ENCODE data around the gene UAP1L1. TPM values are rescaled to one million over a fixed set of nuclear protein-coding genes. Genes with fewer than 3 reads are reported as not detected.

UAP1L1 gene
- total RNA-seq, 8 experiments from 2014 or later = 0.63 to 8.9 (median 4.5) TPM

DNA sequence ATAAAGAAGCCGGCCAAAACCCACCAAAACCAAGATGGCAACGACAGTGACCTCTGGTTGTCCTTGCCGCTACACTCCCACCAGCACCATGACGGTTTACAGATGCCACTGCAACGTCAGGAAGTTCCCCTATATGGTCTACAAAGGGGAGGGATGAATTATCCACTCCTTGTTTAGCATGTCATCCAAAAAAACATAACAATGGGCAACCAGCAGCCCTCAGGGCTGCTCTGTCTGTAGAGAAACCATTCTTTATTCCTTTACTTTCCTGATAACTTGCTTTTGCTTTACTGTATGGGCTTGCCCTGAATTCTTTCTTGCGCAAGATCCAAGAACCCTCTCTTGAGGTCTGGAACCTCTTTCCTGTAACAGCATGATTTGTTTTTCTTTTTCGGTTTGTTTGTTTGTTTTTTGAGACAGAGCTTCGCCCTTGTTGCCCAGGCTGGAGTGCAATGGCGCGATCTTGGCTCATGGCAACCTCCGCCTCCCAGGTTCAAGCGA lies 2.0 kb upstream of the UAP1L1 start:
- Histone ChIP-seq H3K27ac (no peak overlapping the region), H3K4me1 (replicated peaks in 1 of 2) (peaks cover 13 to 16% of the 10 kb centered on the region in 2 donors), H3K4me3 (no peak overlapping the region)
- no peak for ATAC-seq (replicated peaks in 6 of 8)
- in situ Hi-C loops (cut with MboI; ENCODE audit: low pct_unique_long_range_greater_than_20kb in 2 of 9, low sequenced_read_pairs in 9 of 9, unreplicated experiment in 9 of 9) = no loop called here
- WGBS, 10 experiments = 59 to 92% (median 79%) methylated on average over 4 to 11 of the region's 12 CpGs; no CpG with 5 or more reads in 1 of the 10 experiments

- WGBS, 10 experiments = 68 to 100% (median 80%) methylated on average over 1 to 8 of the region's 15 CpGs; no CpG with 5 or more reads in 3 of the 10 experiments
- no peak overlapping the region for H3K27ac ChIP-seq
- no peak for ATAC-seq (replicated peaks in 6 of 8)
These were observed 694 bp upstream of the UAP1L1 start for GRCh38 chr9:137076636-137077009.

GRCh38 chr9:137077758-137078693 lies 709 bp downstream of the UAP1L1 start:
- ATAC-seq (replicated peaks in 6 of 8) = peak; percentile 5 to 41 (median 15)
- Histone ChIP-seq H3K4me3 (peak overlapping the region; percentile 19 to 68 (median 42)), H3K4me1 (replicated peaks in 1 of 2) (peaks cover 2 to 6% of the 10 kb centered on the region in 2 donors), H3K27ac (no peak overlapping the region)
- WGBS, 10 experiments = 0 to 40% methylated on average over 1 to 2 of the region's 76 CpGs; no CpG with 5 or more reads in 8 of the 10 experiments
- in situ Hi-C loops (cut with MboI; ENCODE audit: low pct_unique_long_range_greater_than_20kb in 2 of 9, low sequenced_read_pairs in 9 of 9, unreplicated experiment in 9 of 9) = no loop called here

More at GRCh38 chr9:137076636-137077009, 694 bp upstream of the UAP1L1 start:
- H3K4me1 ChIP-seq (replicated peaks in 1 of 2) = peaks cover 4 to 7% of the 10 kb centered on the region in 2 donors
- in situ Hi-C loops (cut with MboI; ENCODE audit: low pct_unique_long_range_greater_than_20kb in 2 of 9, low sequenced_read_pairs in 9 of 9, unreplicated experiment in 9 of 9) = no loop called here
- peak overlapping the region in 3 of 5 donors; percentile 42 to 68 (median 45) for H3K4me3 ChIP-seq

GRCh38 chr9:137078701-137079400 lies 1.5 kb downstream of the UAP1L1 start:
- Histone ChIP-seq H3K4me3 (peak overlapping the region in 3 of 5 donors; percentile 42 to 68 (median 45)), H3K27ac (no peak overlapping the region), H3K4me1 (replicated peaks in 1 of 2) (peaks cover 2 to 8% of the 10 kb centered on the region in 2 donors)
- 15 to 85% (median 49%) methylated on average over 1 to 12 of the region's 51 CpGs; no CpG with 5 or more reads in 6 of the 10 experiments for WGBS, 10 experiments
- ATAC-seq (replicated peaks in 6 of 8) = peak in 1 of 8 experiments; percentile 2
- in situ Hi-C loops (cut with MboI; ENCODE audit: low pct_unique_long_range_greater_than_20kb in 2 of 9, low sequenced_read_pairs in 9 of 9, unreplicated experiment in 9 of 9) = no loop called here

DNA sequence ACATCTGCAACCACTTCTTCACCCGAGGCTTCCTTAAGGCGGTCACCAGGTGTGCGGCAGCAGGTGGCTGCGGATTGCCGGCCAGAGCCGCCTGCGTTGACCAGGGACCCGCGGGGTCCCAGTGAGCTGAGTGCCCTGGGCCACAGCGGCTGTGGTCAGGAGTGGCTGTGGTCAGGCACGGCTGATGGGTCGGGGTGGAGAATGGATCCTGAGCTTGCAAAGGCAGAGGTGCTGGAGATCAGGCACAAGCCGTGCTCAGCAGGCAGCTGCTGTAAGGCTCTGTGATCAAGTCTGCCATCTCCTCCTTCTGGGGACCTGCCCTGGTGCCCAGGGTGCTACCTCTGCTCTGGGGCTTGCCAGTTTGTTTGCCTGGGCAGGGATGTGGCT lies 2.1 kb downstream of the UAP1L1 start:
- in situ Hi-C loops (cut with MboI; ENCODE audit: low pct_unique_long_range_greater_than_20kb in 2 of 9, low sequenced_read_pairs in 9 of 9, unreplicated experiment in 9 of 9) = no loop called here

DNA sequence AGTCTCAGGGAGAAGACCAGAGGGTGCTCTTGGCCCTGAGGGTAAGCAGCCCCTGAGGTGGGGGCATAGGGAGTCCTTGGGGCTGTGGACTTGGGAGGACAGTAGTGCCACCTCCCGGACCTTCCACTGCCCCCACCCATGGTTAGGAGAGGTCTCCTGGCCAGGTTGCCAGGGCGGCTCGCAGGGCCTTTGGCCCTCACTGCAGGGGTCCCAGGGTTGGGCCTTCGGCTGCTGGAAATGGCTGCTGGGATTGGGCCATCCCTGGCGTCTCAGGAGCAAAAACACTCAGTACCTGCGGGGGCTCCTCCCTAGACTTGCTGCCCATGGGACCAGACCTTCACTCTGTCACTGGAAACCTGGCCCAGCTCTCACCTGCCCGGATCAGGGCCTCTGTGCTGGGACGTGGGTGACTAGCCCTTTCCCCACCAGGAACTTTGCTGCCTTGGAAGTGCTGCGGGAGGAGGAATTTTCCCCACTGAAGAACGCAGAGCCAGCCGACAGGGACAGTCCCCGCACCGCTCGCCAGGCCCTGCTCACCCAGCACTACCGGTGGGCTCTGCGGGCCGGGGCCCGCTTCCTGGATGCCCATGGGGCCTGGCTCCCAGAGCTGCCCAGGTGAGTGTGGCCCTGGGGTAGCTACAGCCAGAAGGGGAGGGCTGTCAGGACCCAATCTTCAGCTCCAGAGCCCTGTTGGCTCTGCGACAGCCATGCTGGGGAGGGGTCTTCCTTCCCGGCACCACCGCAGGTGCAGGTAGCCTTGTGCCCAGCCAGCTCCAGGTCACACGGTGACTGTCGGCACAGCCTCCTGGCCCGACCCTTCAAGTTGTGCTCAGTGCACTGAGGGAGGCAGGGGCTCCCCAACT lies 3.2 kb downstream of the UAP1L1 start:
- H3K27ac ChIP-seq = no peak overlapping the region
- in situ Hi-C loops (cut with MboI; ENCODE audit: low pct_unique_long_range_greater_than_20kb in 2 of 9, low sequenced_read_pairs in 9 of 9, unreplicated experiment in 9 of 9) = no loop called here
- H3K4me1 ChIP-seq (replicated peaks in 1 of 2) = peaks cover 4 to 9% of the 10 kb centered on the region in 2 donors
- H3K4me3 ChIP-seq = no peak overlapping the region
- ATAC-seq (replicated peaks in 6 of 8) = no peak
- WGBS, 10 experiments = 71 to 90% (median 76%) methylated on average over 1 to 9 of the region's 24 CpGs; no CpG with 5 or more reads in 6 of the 10 experiments

More for the DNA sequence above, 2.1 kb downstream of the UAP1L1 start:
- no peak for ATAC-seq (replicated peaks in 6 of 8)
- H3K27ac ChIP-seq = no peak overlapping the region
- WGBS, 10 experiments = no CpG with 5 or more reads among the region's 13 CpGs
- peak overlapping the region in 1 of 5 donors; percentile 68 for H3K4me3 ChIP-seq
- H3K4me1 ChIP-seq (replicated peaks in 1 of 2) = peaks cover 2 to 8% of the 10 kb centered on the region in 2 donors

- peaks cover 6 to 14% of the 10 kb centered on the region in 2 donors for H3K4me1 ChIP-seq (replicated peaks in 1 of 2)
- H3K27ac ChIP-seq = no peak overlapping the region
- in situ Hi-C loops (cut with MboI; ENCODE audit: low pct_unique_long_range_greater_than_20kb in 2 of 9, low sequenced_read_pairs in 9 of 9, unreplicated experiment in 9 of 9) = no loop called here
- 100% methylated on average over 1 of the region's 16 CpGs; no CpG with 5 or more reads in 9 of the 10 experiments for WGBS, 10 experiments
- H3K4me3 ChIP-seq = no peak overlapping the region
- no peak for ATAC-seq (replicated peaks in 6 of 8)
These were observed 5.1 kb downstream of the UAP1L1 start for GRCh38 chr9:137082222-137082924.

DNA sequence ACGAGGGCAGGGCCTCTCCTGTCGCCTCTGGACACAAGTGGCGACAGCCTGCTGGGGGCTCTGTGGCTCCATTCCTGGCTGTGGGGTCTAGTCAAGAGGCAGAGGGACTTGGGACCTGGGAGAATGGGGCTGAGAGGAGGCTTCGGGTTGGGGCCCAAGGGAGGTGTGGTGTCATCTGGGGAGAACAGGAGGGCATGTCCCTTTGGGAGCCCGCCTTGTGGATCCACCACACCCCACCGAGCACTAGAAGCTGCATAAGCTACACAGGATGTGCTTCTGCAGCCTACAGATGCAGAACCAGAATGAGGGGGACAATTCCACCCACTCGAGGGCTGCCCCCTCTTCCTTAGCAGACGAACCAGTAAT lies 5.6 kb downstream of the UAP1L1 start:
- H3K4me1 ChIP-seq (replicated peaks in 1 of 2) = peaks cover 11 to 18% of the 10 kb centered on the region in 2 donors
- in situ Hi-C loops (cut with MboI; ENCODE audit: low pct_unique_long_range_greater_than_20kb in 2 of 9, low sequenced_read_pairs in 9 of 9, unreplicated experiment in 9 of 9) = no loop called here
- H3K27ac ChIP-seq = no peak overlapping the region
- WGBS, 10 experiments = 30 to 100% (median 72%) methylated on average over 1 to 7 of the region's 8 CpGs; no CpG with 5 or more reads in 6 of the 10 experiments
- no peak overlapping the region for H3K4me3 ChIP-seq
- ATAC-seq (replicated peaks in 6 of 8) = peak in 1 of 8 experiments; percentile 1

DNA sequence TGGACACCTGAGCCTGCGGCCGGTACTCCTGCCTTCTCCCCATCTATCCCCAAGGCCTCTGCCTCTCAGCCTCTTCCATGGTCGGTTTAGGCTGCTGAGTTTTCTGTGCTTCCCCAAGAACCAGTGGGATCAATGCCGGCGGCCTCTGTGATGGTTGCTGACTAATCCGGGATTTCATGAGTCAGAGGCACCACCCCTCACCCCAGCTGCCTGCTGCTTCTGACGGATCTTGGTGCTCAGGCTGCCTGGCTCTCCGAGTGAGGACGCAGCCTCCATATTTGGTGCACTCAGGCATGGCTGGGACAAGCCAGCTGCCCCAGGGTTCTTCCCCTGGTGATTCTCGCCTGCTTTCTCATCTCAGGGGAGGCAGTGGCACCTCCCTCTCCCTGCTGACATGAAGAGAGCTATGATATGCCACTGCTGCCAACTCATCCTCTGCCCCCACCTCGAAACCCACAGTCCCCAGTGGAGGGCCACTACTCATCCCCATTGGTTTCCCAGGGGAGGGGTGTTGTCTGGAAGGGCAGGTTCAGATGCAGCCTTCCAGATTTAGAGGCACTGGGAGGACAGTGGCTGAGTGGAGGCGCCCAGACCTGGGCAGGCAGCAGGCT lies 6.2 kb downstream of the UAP1L1 start:
- Histone ChIP-seq H3K4me1 (replicated peaks in 1 of 2) (peaks cover 15 to 21% of the 10 kb centered on the region in 2 donors), H3K27ac (peak overlapping the region in 1 of 2 donors; percentile 30), H3K4me3 (no peak overlapping the region)
- WGBS, 10 experiments = 0 to 65% (median 30%) methylated on average over 1 to 7 of the region's 12 CpGs; no CpG with 5 or more reads in 3 of the 10 experiments
- peak; percentile 2 to 35 (median 20) for ATAC-seq (replicated peaks in 6 of 8)
- in situ Hi-C loops (cut with MboI; ENCODE audit: low pct_unique_long_range_greater_than_20kb in 2 of 9, low sequenced_read_pairs in 9 of 9, unreplicated experiment in 9 of 9) = no loop called here

- Histone ChIP-seq H3K4me3 (no peak overlapping the region), H3K27ac (no peak overlapping the region), H3K4me1 (replicated peaks in 1 of 2) (peaks cover 15 to 18% of the 10 kb centered on the region in 2 donors)
- 83 to 100% (median 90%) methylated on average over 1 to 4 of the region's 9 CpGs; no CpG with 5 or more reads in 4 of the 10 experiments for WGBS, 10 experiments
- in situ Hi-C loops (cut with MboI; ENCODE audit: low pct_unique_long_range_greater_than_20kb in 2 of 9, low sequenced_read_pairs in 9 of 9, unreplicated experiment in 9 of 9) = no loop called here
- ATAC-seq (replicated peaks in 6 of 8) = no peak
These were observed 7.2 kb downstream of the UAP1L1 start for GRCh38 chr9:137084526-137084925.

GRCh38 chr9:137085920-137086530 lies 8.7 kb downstream of the UAP1L1 start:
- in situ Hi-C loops (cut with MboI; ENCODE audit: low pct_unique_long_range_greater_than_20kb in 2 of 9, low sequenced_read_pairs in 9 of 9, unreplicated experiment in 9 of 9) = no loop called here
- peak in 3 of 8 experiments; percentile 7 to 15 (median 12) for ATAC-seq (replicated peaks in 6 of 8)
- WGBS, 10 experiments = 0 to 40% (median 2%) methylated on average over 1 to 15 of the region's 58 CpGs; no CpG with 5 or more reads in 1 of the 10 experiments
- Histone ChIP-seq H3K4me1 (replicated peaks in 1 of 2) (peaks cover 15 to 18% of the 10 kb centered on the region in 2 donors), H3K27ac (peak overlapping the region; percentile 51 to 80), H3K4me3 (peak overlapping the region; percentile 59 to 78 (median 69))
